K562 (cell line): ENCODE data around the gene GATAD2B. TPM values are rescaled to one million over a fixed set of nuclear protein-coding genes. Genes with fewer than 3 reads are reported as not detected.

Experiments used
- ATAC-seq: fragments of 200-7000 bp; cut with Tn5 transposase; 3 replicates; pipeline ENCODE4 v1.9.1; 2020; ENCODE audit warnings: moderate library complexity
- BruUV-seq: library from RNA; stranded (reverse); fragments of 400-500 nt; replicated peaks from 2 replicates; lab custom pipeline; 2021; lab: Mats Ljungman, UMichigan
- CTCF ChIA-PET: fragments of 300-600 bp; formaldehyde crosslinking; extraction: SDS; loops from one replicate; lab custom pipeline; 2021; ENCODE audit warnings: low intra/inter-chr PET ratio; lab: Yijun Ruan, JAX
- POLR2A ChIA-PET: fragments of 300-600, 350-650 bp; sonication (Branson Sonifier 250); formaldehyde crosslinking; extraction: SDS; loops from one replicate; lab custom pipeline; 2021; ENCODE audit warnings: antibody characterized with exemption, inconsistent platforms; lab: Yijun Ruan, JAX
- DNase-seq, 4 experiments: peaks; one replicate each; pipeline versions ENCODE4 v3.0.0 to v3.0.0-alpha.2; 2011 to 2018; ENCODE audit warnings: low spot score in 3 of 4, mixed read lengths in 3 of 4; ENCODE audit errors: extremely low read depth in 1 of 4
- FAIRE-seq: peaks from 2 replicates; lab custom pipeline; 2011; peaks lifted over from hg19 to GRCh38; lab: Jason Lieb, UNC
- H2AFZ ChIP-seq: 2 replicates; pipeline ENCODE4 v1.6.0; 2011; ENCODE audit warnings: low read depth, low read length, control low read depth, inconsistent platforms
- H3K27ac ChIP-seq: fragments of 200-600 bp; 3 replicates; pipeline ENCODE4 v1.8.0; 2011; ENCODE audit warnings: low read depth, mild to moderate bottlenecking, control low read depth, inconsistent platforms, low read length, moderate library complexity, mixed read lengths; ENCODE audit errors: extremely low read depth
- H3K27me3 ChIP-seq, 2 experiments: fragments of 300-600 bp in 1 of 2; 2 replicates in 1 of 2; 3 replicates in 1 of 2; pipeline versions ENCODE4 v1.6.0 to v1.8.0; 2011; ENCODE audit warnings: inconsistent platforms in 2 of 2, low read length in 2 of 2, mild to moderate bottlenecking in 1 of 2, mixed read lengths in 1 of 2, moderate library complexity in 1 of 2; ENCODE audit not compliant: control insufficient read depth in 2 of 2, insufficient read depth in 2 of 2
- H3K36me3 ChIP-seq: fragments of 300-600 bp; 3 replicates; pipeline ENCODE4 v1.8.0; 2011; ENCODE audit warnings: mild to moderate bottlenecking, low read length, inconsistent platforms; ENCODE audit not compliant: control insufficient read depth, insufficient read depth
- H3K4me1 ChIP-seq, 2 experiments: fragments of 200-600 bp in 1 of 2; replicated peaks in 1 of 2; 2 replicates in 1 of 2; 3 replicates in 1 of 2; pipeline versions ENCODE4 v1.5.1 to v1.8.0; 2011; ENCODE audit warnings: inconsistent platforms in 2 of 2, low read length in 2 of 2, mild to moderate bottlenecking in 1 of 2, mixed read lengths in 1 of 2, moderate library complexity in 1 of 2; ENCODE audit not compliant: control insufficient read depth in 2 of 2, insufficient read depth in 2 of 2
- H3K4me2 ChIP-seq: 2 replicates; pipeline ENCODE4 v1.6.1; 2011; ENCODE audit warnings: low read length, control low read depth, inconsistent platforms, mixed read lengths; ENCODE audit not compliant: insufficient read depth
- H3K4me3 ChIP-seq: fragments of 200-600 bp; sonication (generic), shearing (Covaris generic); 2 replicates; pipeline ENCODE4 v1.5.1; 2016; ENCODE audit warnings: control low read depth, inconsistent platforms
- H3K79me2 ChIP-seq: fragments of 200-600 bp; 3 replicates; pipeline ENCODE4 v1.8.0; 2011; ENCODE audit warnings: low read length, inconsistent platforms; ENCODE audit not compliant: control insufficient read depth, insufficient read depth
- H3K9ac ChIP-seq, 2 experiments: 2 replicates each; pipeline versions ENCODE4 v1.6.0 to v1.6.1; 2011; ENCODE audit warnings: low read depth in 2 of 2, low read length in 2 of 2, control low read depth in 1 of 2, inconsistent platforms in 1 of 2, mild to moderate bottlenecking in 1 of 2, mixed read lengths in 1 of 2; ENCODE audit not compliant: insufficient read depth in 1 of 2
- H3K9me1 ChIP-seq: one replicate; pipeline ENCODE4 v1.6.0; 2011; ENCODE audit warnings: inconsistent platforms, mild to moderate bottlenecking, low read length, moderate library complexity; ENCODE audit not compliant: control insufficient read depth, insufficient read depth
- H3K9me3 ChIP-seq: replicated peaks from 2 replicates; pipeline ENCODE4 v1.5.1; 2011; ENCODE audit warnings: low read depth, low read length, inconsistent platforms; ENCODE audit not compliant: control insufficient read depth, insufficient read depth
- H4K20me1 ChIP-seq: replicated peaks from 2 replicates; pipeline ENCODE4 v1.6.1; 2011; ENCODE audit warnings: low read length, inconsistent platforms, mixed read lengths; ENCODE audit not compliant: control insufficient read depth, insufficient read depth
- CREB5 ChIP-seq: fragments of 250-450 bp; sonication (Bioruptor Pico); IDR thresholded peaks from 2 replicates; pipeline ENCODE4 v1.5.0; 2020; ENCODE audit warnings: mild to moderate bottlenecking
- CTBP1 ChIP-seq: fragments of 450-650 bp; IDR thresholded peaks from 2 replicates; pipeline ENCODE4 v1.6.1; 2016; ENCODE audit warnings: borderline replicate concordance
- DDX20 ChIP-seq: fragments of 450-650 bp; IDR thresholded peaks from 2 replicates; pipeline ENCODE4 v1.6.1; 2016; ENCODE audit warnings: missing genetic modification characterization, low read depth, mild to moderate bottlenecking, missing compliant biosample characterization, moderate library complexity
- E2F1 ChIP-seq: sonication (generic); formaldehyde crosslinking; IDR thresholded peaks from 2 replicates; pipeline ENCODE4 v1.8.1; 2023; ENCODE audit warnings: mild to moderate bottlenecking, missing genetic modification reagents, moderate library complexity
- FOS ChIP-seq: IDR thresholded peaks from 3 replicates; pipeline ENCODE4 v1.6.1; 2011; ENCODE audit not compliant: insufficient read length; ENCODE audit errors: extremely low read depth
- HMBOX1 ChIP-seq: sonication (generic); IDR thresholded peaks from 2 replicates; pipeline ENCODE4 v1.6.1; 2016
- HNRNPK ChIP-seq: fragments of 200-400 bp; formaldehyde crosslinking; IDR thresholded peaks from one replicate; pipeline ENCODE4 v1.6.1; 2018; ENCODE audit warnings: mild to moderate bottlenecking, low read depth, low read length; ENCODE audit not compliant: poor library complexity, severe bottlenecking
- KAT7 ChIP-seq: sonication (generic); formaldehyde crosslinking; IDR thresholded peaks from 2 replicates; pipeline ENCODE4 v1.8.0; 2022; ENCODE audit warnings: missing genetic modification reagents, mild to moderate bottlenecking, borderline replicate concordance
- MITF ChIP-seq: IDR thresholded peaks from 2 replicates; pipeline ENCODE4 v1.6.1; 2014; ENCODE audit warnings: antibody characterized with exemption
- SIN3A ChIP-seq, 2 experiments: fragments of 150-350 bp in 1 of 2; IDR thresholded peaks; 2 replicates each; pipeline ENCODE4 v1.6.1; 2011 to 2016; ENCODE audit warnings: borderline replicate concordance in 2 of 2, low read depth in 2 of 2, low read length in 2 of 2, mild to moderate bottlenecking in 2 of 2, moderate library complexity in 2 of 2; ENCODE audit not compliant: control insufficient read depth in 1 of 2
- SIN3B ChIP-seq: fragments of 450-650 bp; IDR thresholded peaks from 2 replicates; pipeline ENCODE4 v1.6.1; 2017; ENCODE audit warnings: low read depth, mild to moderate bottlenecking, moderate library complexity
- WGBS: fragments of 100-300 bp; shearing (Covaris generic); methylation state at CpG from one replicate; pipeline ENCODE4 v1.1.6; 2016; ENCODE audit warnings: low coverage, mixed read lengths; ENCODE audit not compliant: insufficient coverage; ENCODE audit errors: missing lambda C conversion rate; 5-methylcytosine and 5-hydroxymethylcytosine counted together
- in situ Hi-C: fragments of 300-500 bp; cut with MboI; formaldehyde crosslinking; loops from 4 replicates; pipeline ENCODE4 v1.15.0; 2018; ENCODE audit warnings: inconsistent platforms, mixed read lengths
- intact Hi-C: fragments of 100-400 bp; cut with micrococcal nuclease; formaldehyde crosslinking; loops from 2 replicates; pipeline ENCODE4 v1.14.2; 2022
- polyA plus RNA-seq, 8 experiments: library from polyadenylated mRNA; depleted of rRNA in 4 of 8; stranded (reverse) in 5 of 8; unstranded in 3 of 8; fragments of >200 nt; fragmentation: Nextera tagmentation in 2 of 8; fragmentation: Illumina TruSeq in 1 of 8; extraction: Ambion mirVana in 2 of 8; extraction: Trizol in 1 of 8; gene quantifications; 2 replicates each; pipeline versions ENCODE4 v1.2.1 to v1.2.3, GENCODE V29; 2011 to 2014; ENCODE audit warnings: inconsistent platforms in 1 of 8, missing spikeins in 1 of 8
- total RNA-seq, 7 experiments: library from RNA; depleted of rRNA in 6 of 7; stranded (reverse); fragments of >200 nt in 6 of 7; fragmentation: Illumina TruSeq in 2 of 7; extraction: Trizol in 2 of 7; gene quantifications; 2 replicates each; pipeline versions ENCODE4 v1.2.1 to v1.2.3, GENCODE V29; 2011 to 2021; ENCODE audit warnings: low replicate concordance in 1 of 7

The GATAD2B gene
- total and polyA plus RNA-seq, 9 of the 15 experiments (the other 6 are each of a cell fraction or from before 2014, with no cell fraction given), result 1.5 to 40.2 (median 4.9) TPM

- peak; percentile 61; the same call in 1 of the 2 replicates for TF ChIP-seq E2F1 (CRISPR knock-in tag)
- TF ChIP-seq FOS, result peak; percentile 94
These were observed 44.6 kb upstream of the GATAD2B start, which contains the start of gene CREB3L4 (continued) for GRCh38 chr1:153967107-153967999.

DNA sequence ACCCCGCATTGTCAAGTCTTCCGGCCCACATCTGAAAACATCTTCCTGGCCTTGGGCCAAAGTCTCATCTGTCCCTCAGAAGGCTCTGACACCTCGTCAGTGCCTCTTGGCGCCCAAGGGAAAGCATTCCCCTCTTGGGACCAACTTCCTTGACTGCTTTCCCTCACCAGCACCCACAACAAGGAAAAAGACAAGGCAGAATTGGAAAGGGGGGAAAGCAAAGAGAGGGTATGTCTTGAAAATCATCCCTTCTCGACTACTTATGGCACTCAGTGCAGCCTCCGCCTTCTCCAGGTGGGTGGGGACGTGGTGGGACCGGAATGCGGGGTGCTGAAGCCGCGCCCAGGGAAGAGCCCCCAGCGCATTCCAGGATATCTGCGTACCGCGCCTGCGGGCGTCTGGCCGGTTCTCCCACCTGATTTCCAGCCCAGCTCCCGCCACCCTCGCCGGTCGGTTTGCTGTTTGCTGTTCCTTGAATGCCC, 41.1 kb upstream of the GATAD2B start:
- Histone ChIP-seq H3K27me3 (no peaks in the 10 kb centered on the region), H3K4me2 (peak overlapping the region; percentile 89), H3K36me3 (peaks cover 28% of the 10 kb centered on the region; the same call in 2 of the 3 replicates), H3K4me3 (peak overlapping the region; percentile 74), H3K79me2 (peaks cover 57% of the 10 kb centered on the region), H2AFZ (peak overlapping the region; percentile 87), H3K9ac (peak overlapping the region; percentile 85 to 95), H3K9me3 (no peaks in the 10 kb centered on the region), H3K9me1 (no peaks in the 10 kb centered on the region), H3K4me1 (peaks cover 20 to 36% of the 10 kb centered on the region in 2 experiments; a peak in 4 of 5 replicates), H3K27ac (peak overlapping the region; percentile 81), H4K20me1 (no peaks in the 10 kb centered on the region)
- CTCF ChIA-PET, result no interaction called here
- intact Hi-C loops (no loop called here), in situ Hi-C loops (no loop called here)
- POLR2A ChIA-PET, result interaction anchor here (0.6 to 3.0 kb wide), 8 partner anchors 11 to 185 kb away, joined by 3 to 37 read pairs (median 6); partner anchors contain the start of genes DENND4B, GATAD2B, JTB and RPS27
- DNase-seq (peak in 2 of 4 experiments; percentile 39 to 71), FAIRE-seq (peak; percentile 74), ATAC-seq (peak; percentile 6; the same call in 1 of the 3 replicates)
- WGBS, result 1% methylated on average over 21 of the region's 22 CpGs
- BruUV-seq, result TSS peak; percentile 71
- no peak for TF ChIP-seq HNRNPK
- no peak for TF ChIP-seq SIN3A (IDR thresholded peaks at IDR 0.05; ENCODE audit: borderline replicate concordance in 2 of 2, control insufficient read depth in 1 of 2, low read depth in 2 of 2, low read length in 2 of 2)
- TF ChIP-seq SIN3B, result no peak
- TF ChIP-seq HMBOX1, result no peak
- TF ChIP-seq MITF, result no peak
- peak; percentile 52; the same call in 1 of the 2 replicates for TF ChIP-seq CTBP1
- TF ChIP-seq DDX20, result no peak
- no peak for TF ChIP-seq CREB5
- TF ChIP-seq KAT7 (CRISPR knock-in tag), result peak; percentile 72; the same call in 1 of the 2 replicates
